Hepatocyte (in vitro differentiated cells): ENCODE measurements around the gene HSD17B2.

Experiments
- CTCF ChIP-seq: fragments of 200-600 bp; sonication (generic); IDR thresholded peaks from 2 replicates; pipeline ENCODE4 v1.5.1; 2016; ENCODE audit warnings: antibody characterized with exemption, mild to moderate bottlenecking; ENCODE audit not compliant: poor library complexity
- EZH2 ChIP-seq: fragments of 200-600 bp; sonication (generic); IDR thresholded peaks from 2 replicates; pipeline ENCODE4 v1.6.1; 2016; ENCODE audit warnings: antibody characterized with exemption, mild to moderate bottlenecking, borderline replicate concordance
- EZH2phosphoT487 ChIP-seq: fragments of 200-600 bp; sonication (generic); IDR thresholded peaks from one replicate; pipeline ENCODE4 v1.6.1; 2018; ENCODE audit warnings: antibody characterized with exemption, mild to moderate bottlenecking, low read depth, moderate library complexity; ENCODE audit not compliant: unreplicated experiment, severe bottlenecking

- TF ChIP-seq EZH2 (no peak), CTCF (no peak), EZH2phosphoT487 (no peak)
These were observed 11.8 kb upstream of the HSD17B2 start for GRCh38 chr16:82023206-82023605.
